K562 (cell line): ENCODE results near the gene VWC2L. TPM values are rescaled to one million over a fixed set of nuclear protein-coding genes. Genes with fewer than 3 reads are reported as not detected.
A peak's percentile ranks its signal among the peaks of the same experiment; 100 is the strongest.

ENCODE experiments used
- ATAC-seq: fragments of 200-7000 bp; cut with Tn5 transposase; 3 replicates; pipeline ENCODE4 v1.9.1; 2020; ENCODE audit warnings: moderate library complexity
- Bru-seq: library from RNA; stranded (reverse); fragments of 400-500 nt; gene quantifications from one replicate; lab custom pipeline; 2021; lab: Mats Ljungman, UMichigan
- BruChase-seq, 2 experiments: library from RNA; stranded (reverse); fragments of 400-500 nt; gene quantifications; one replicate each; lab custom pipeline; 2021; lab: Mats Ljungman, UMichigan
- BruUV-seq: library from RNA; stranded (reverse); fragments of 400-500 nt; replicated peaks from 2 replicates; lab custom pipeline; 2021; lab: Mats Ljungman, UMichigan
- CTCF ChIA-PET: fragments of 300-600 bp; formaldehyde crosslinking; extraction: SDS; loops from one replicate; lab custom pipeline; 2021; ENCODE audit warnings: low intra/inter-chr PET ratio; lab: Yijun Ruan, JAX
- POLR2A ChIA-PET: fragments of 300-600, 350-650 bp; sonication (Branson Sonifier 250); formaldehyde crosslinking; extraction: SDS; loops from one replicate; lab custom pipeline; 2021; ENCODE audit warnings: antibody characterized with exemption, inconsistent platforms; lab: Yijun Ruan, JAX
- DNase-seq, 4 experiments: peaks; one replicate each; pipeline versions ENCODE4 v3.0.0 to v3.0.0-alpha.2; 2011 to 2018; ENCODE audit warnings: low spot score in 3 of 4, mixed read lengths in 3 of 4; ENCODE audit errors: extremely low read depth in 1 of 4
- FAIRE-seq: peaks from 2 replicates; lab custom pipeline; 2011; peaks lifted over from hg19 to GRCh38; lab: Jason Lieb, UNC
- H2AFZ ChIP-seq: 2 replicates; pipeline ENCODE4 v1.6.0; 2011; ENCODE audit warnings: low read depth, low read length, control low read depth, inconsistent platforms
- H3K27ac ChIP-seq: fragments of 200-600 bp; 3 replicates; pipeline ENCODE4 v1.8.0; 2011; ENCODE audit warnings: low read depth, mild to moderate bottlenecking, control low read depth, inconsistent platforms, low read length, moderate library complexity, mixed read lengths; ENCODE audit errors: extremely low read depth
- H3K27me3 ChIP-seq, 2 experiments: fragments of 300-600 bp in 1 of 2; 2 replicates in 1 of 2; 3 replicates in 1 of 2; pipeline versions ENCODE4 v1.6.0 to v1.8.0; 2011; ENCODE audit warnings: inconsistent platforms in 2 of 2, low read length in 2 of 2, mild to moderate bottlenecking in 1 of 2, mixed read lengths in 1 of 2, moderate library complexity in 1 of 2; ENCODE audit not compliant: control insufficient read depth in 2 of 2, insufficient read depth in 2 of 2
- H3K36me3 ChIP-seq: fragments of 300-600 bp; 3 replicates; pipeline ENCODE4 v1.8.0; 2011; ENCODE audit warnings: mild to moderate bottlenecking, low read length, inconsistent platforms; ENCODE audit not compliant: control insufficient read depth, insufficient read depth
- H3K4me1 ChIP-seq, 2 experiments: fragments of 200-600 bp in 1 of 2; replicated peaks in 1 of 2; 2 replicates in 1 of 2; 3 replicates in 1 of 2; pipeline versions ENCODE4 v1.5.1 to v1.8.0; 2011; ENCODE audit warnings: inconsistent platforms in 2 of 2, low read length in 2 of 2, mild to moderate bottlenecking in 1 of 2, mixed read lengths in 1 of 2, moderate library complexity in 1 of 2; ENCODE audit not compliant: control insufficient read depth in 2 of 2, insufficient read depth in 2 of 2
- H3K4me2 ChIP-seq: 2 replicates; pipeline ENCODE4 v1.6.1; 2011; ENCODE audit warnings: low read length, control low read depth, inconsistent platforms, mixed read lengths; ENCODE audit not compliant: insufficient read depth
- H3K4me3 ChIP-seq: fragments of 200-600 bp; sonication (generic), shearing (Covaris generic); 2 replicates; pipeline ENCODE4 v1.5.1; 2016; ENCODE audit warnings: control low read depth, inconsistent platforms
- H3K79me2 ChIP-seq: fragments of 200-600 bp; 3 replicates; pipeline ENCODE4 v1.8.0; 2011; ENCODE audit warnings: low read length, inconsistent platforms; ENCODE audit not compliant: control insufficient read depth, insufficient read depth
- H3K9ac ChIP-seq, 2 experiments: 2 replicates each; pipeline versions ENCODE4 v1.6.0 to v1.6.1; 2011; ENCODE audit warnings: low read depth in 2 of 2, low read length in 2 of 2, control low read depth in 1 of 2, inconsistent platforms in 1 of 2, mild to moderate bottlenecking in 1 of 2, mixed read lengths in 1 of 2; ENCODE audit not compliant: insufficient read depth in 1 of 2
- H3K9me1 ChIP-seq: one replicate; pipeline ENCODE4 v1.6.0; 2011; ENCODE audit warnings: inconsistent platforms, mild to moderate bottlenecking, low read length, moderate library complexity; ENCODE audit not compliant: control insufficient read depth, insufficient read depth
- H3K9me3 ChIP-seq: replicated peaks from 2 replicates; pipeline ENCODE4 v1.5.1; 2011; ENCODE audit warnings: low read depth, low read length, inconsistent platforms; ENCODE audit not compliant: control insufficient read depth, insufficient read depth
- H4K20me1 ChIP-seq: replicated peaks from 2 replicates; pipeline ENCODE4 v1.6.1; 2011; ENCODE audit warnings: low read length, inconsistent platforms, mixed read lengths; ENCODE audit not compliant: control insufficient read depth, insufficient read depth
- EHMT2 ChIP-seq: fragments of 450-650 bp; IDR thresholded peaks from 2 replicates; pipeline ENCODE4 v1.6.1; 2018; ENCODE audit warnings: antibody characterized with exemption
- WGBS: fragments of 100-300 bp; shearing (Covaris generic); methylation state at CpG from one replicate; pipeline ENCODE4 v1.1.6; 2016; ENCODE audit warnings: low coverage, mixed read lengths; ENCODE audit not compliant: insufficient coverage; ENCODE audit errors: missing lambda C conversion rate; 5-methylcytosine and 5-hydroxymethylcytosine counted together
- in situ Hi-C: fragments of 300-500 bp; cut with MboI; formaldehyde crosslinking; loops from 4 replicates; pipeline ENCODE4 v1.15.0; 2018; ENCODE audit warnings: inconsistent platforms, mixed read lengths
- intact Hi-C: fragments of 100-400 bp; cut with micrococcal nuclease; formaldehyde crosslinking; loops from 2 replicates; pipeline ENCODE4 v1.14.2; 2022
- long read RNA-seq, 3 experiments: library from polyadenylated mRNA in 2 of 3; library from RNA in 1 of 3; unstranded in 2 of 3; stranded (forward) in 1 of 3; transcript quantifications; one replicate each; pipeline ENCODE4 v2.0.0, GENCODE V29; 2019 to 2022
- polyA minus RNA-seq, 3 experiments: library from RNA; depleted of rRNA, polyadenylated mRNA; stranded (reverse); fragments of >200 nt; gene quantifications; 2 replicates each; pipeline ENCODE4 v1.2.3, GENCODE V29; 2011
- polyA plus RNA-seq, 8 experiments: library from polyadenylated mRNA; depleted of rRNA in 4 of 8; stranded (reverse) in 5 of 8; unstranded in 3 of 8; fragments of >200 nt; fragmentation: Nextera tagmentation in 2 of 8; fragmentation: Illumina TruSeq in 1 of 8; extraction: Ambion mirVana in 2 of 8; extraction: Trizol in 1 of 8; gene quantifications; 2 replicates each; pipeline versions ENCODE4 v1.2.1 to v1.2.3, GENCODE V29; 2011 to 2014; ENCODE audit warnings: inconsistent platforms in 1 of 8, missing spikeins in 1 of 8
- total RNA-seq, 7 experiments: library from RNA; depleted of rRNA in 6 of 7; stranded (reverse); fragments of >200 nt in 6 of 7; fragmentation: Illumina TruSeq in 2 of 7; extraction: Trizol in 2 of 7; gene quantifications; 2 replicates each; pipeline versions ENCODE4 v1.2.1 to v1.2.3, GENCODE V29; 2011 to 2021; ENCODE audit warnings: low replicate concordance in 1 of 7
- TF ChIP-seq, protein P1 (sequence below), 2 experiments: fragments of 450-650 bp; formaldehyde crosslinking in 1 of 2; IDR thresholded peaks; 2 replicates each; pipeline versions ENCODE4 v1.4.0 to v1.6.1; 2014 to 2020; ENCODE audit warnings: mild to moderate bottlenecking in 2 of 2, borderline replicate concordance in 1 of 2, low read depth in 1 of 2
- TF ChIP-seq, protein P2 (sequence below), 2 experiments: IDR thresholded peaks; 2 replicates each; pipeline ENCODE4 v1.6.1; 2011; ENCODE audit warnings: borderline replicate concordance in 1 of 2, control low read depth in 1 of 2, low read depth in 1 of 2, low read length in 1 of 2, mild to moderate bottlenecking in 1 of 2, mixed read lengths in 1 of 2, moderate library complexity in 1 of 2; ENCODE audit not compliant: insufficient read depth in 1 of 2, insufficient read length in 1 of 2, poor library complexity in 1 of 2, severe bottlenecking in 1 of 2; ENCODE audit errors: extremely low read depth in 1 of 2

Gene VWC2L
- not detected in 2 replicates for total RNA-seq (2011; cell fraction: chromatin; rRNA removed; ENCODE audit: low replicate concordance)
- total RNA-seq (2011; cell fraction: nucleolus; rRNA removed): not detected in 2 replicates
- not detected in 2 replicates for total RNA-seq (2011; cell fraction: nucleoplasm; rRNA removed)
- total RNA-seq (2014; rRNA removed) (not detected in 2 replicates), total RNA-seq (2014; rRNA removed; fragmentation: Illumina TruSeq; extraction: Trizol) (not detected in 2 replicates), total RNA-seq (2015; rRNA removed; fragmentation: Illumina TruSeq; extraction: Trizol) (not detected in 2 replicates), total RNA-seq (2021) (not detected in 2 replicates), polyA plus RNA-seq (2011; rRNA removed) (not detected in 2 replicates), polyA plus RNA-seq (2014; fragmentation: Illumina TruSeq; extraction: Trizol) (not detected in 2 replicates), polyA plus RNA-seq (2014; fragmentation: Nextera tagmentation; extraction: Ambion mirVana) (not detected), polyA plus RNA-seq (2014; rRNA removed) (not detected in 2 replicates), polyA minus RNA-seq (2011; rRNA and poly(A)+ RNA removed) (not detected in 2 replicates), Bru-seq, nascent RNA (not detected), BruChase-seq, experiment 1, labeled RNA remaining after a 2-hour chase (not detected), BruChase-seq, experiment 2, labeled RNA remaining after a 6-hour chase (not detected)
- not detected in 2 replicates for polyA plus RNA-seq (2011; cell fraction: cytosol; rRNA removed)
- not detected in 2 replicates for polyA plus RNA-seq (2011; cell fraction: nucleus; rRNA removed)
- 0.03 TPM in 2 replicates for polyA plus RNA-seq (2012)
- not detected in 2 replicates for polyA minus RNA-seq (2011; cell fraction: cytosol; rRNA and poly(A)+ RNA removed)
- polyA minus RNA-seq (2011; cell fraction: nucleus; rRNA and poly(A)+ RNA removed): not detected in 2 replicates
- long read RNA-seq, experiment 1: 0 reads
- long read RNA-seq, experiment 2: 0 reads
- long read RNA-seq, experiment 3: 0 reads

DNA sequence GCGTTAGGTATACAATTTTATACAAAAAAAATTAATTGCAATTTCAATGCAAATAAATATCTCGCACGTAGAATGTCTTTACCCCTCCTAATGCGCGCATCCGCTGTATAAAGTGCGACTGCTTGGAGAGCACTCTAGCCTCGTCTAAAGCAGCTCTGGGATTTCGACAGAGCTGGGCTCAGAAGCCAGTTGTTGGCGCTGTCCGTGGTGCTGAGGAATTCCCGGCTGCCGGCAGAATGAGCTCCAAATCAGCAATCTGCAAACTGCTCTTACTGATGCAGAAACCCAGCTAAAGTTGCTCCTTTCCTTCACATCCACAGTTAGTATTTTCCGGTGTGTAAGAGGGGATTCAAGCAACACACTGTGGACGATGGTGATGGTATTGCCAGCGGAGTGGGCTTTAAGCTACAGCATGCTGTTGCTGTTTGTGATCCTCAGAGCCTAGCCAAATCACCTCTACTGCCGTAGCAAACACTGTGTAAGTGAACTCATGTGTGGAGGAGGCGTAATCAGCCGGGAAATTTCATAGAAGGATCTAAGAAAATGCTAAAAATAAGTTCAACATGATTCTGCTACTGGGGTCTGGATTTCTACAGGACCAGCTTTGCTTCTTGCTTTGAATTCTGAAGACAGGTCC, at the start of gene VWC2L:
VWC2L (plus strand) TSS at position 137 of the 637 bp plus-strand sequence. CDS start 3,140 bp downstream, outside the sequence.
- intact Hi-C loops: no loop called here
- POLR2A ChIA-PET: no interaction called here
- under 1% methylated on average over 19 of the region's 19 CpGs for WGBS
- BruUV-seq: no TSS peak
- DNase-seq (peak; percentile 2 to 34 (median 4)), ATAC-seq (no peak), FAIRE-seq (no peak)
- H3K4me1 ChIP-seq: no peaks in the 10 kb centered on the region
- no peaks in the 10 kb centered on the region for H3K79me2 ChIP-seq
- H3K9ac ChIP-seq: no peak within 1 kb of the TSS
- no peaks in the 10 kb centered on the region for H4K20me1 ChIP-seq
- in situ Hi-C loops: no loop called here
- H2AFZ ChIP-seq: no peak within 1 kb of the TSS
- peak; percentile 73 for TF ChIP-seq EHMT2
- TF ChIP-seq, protein P1, sequence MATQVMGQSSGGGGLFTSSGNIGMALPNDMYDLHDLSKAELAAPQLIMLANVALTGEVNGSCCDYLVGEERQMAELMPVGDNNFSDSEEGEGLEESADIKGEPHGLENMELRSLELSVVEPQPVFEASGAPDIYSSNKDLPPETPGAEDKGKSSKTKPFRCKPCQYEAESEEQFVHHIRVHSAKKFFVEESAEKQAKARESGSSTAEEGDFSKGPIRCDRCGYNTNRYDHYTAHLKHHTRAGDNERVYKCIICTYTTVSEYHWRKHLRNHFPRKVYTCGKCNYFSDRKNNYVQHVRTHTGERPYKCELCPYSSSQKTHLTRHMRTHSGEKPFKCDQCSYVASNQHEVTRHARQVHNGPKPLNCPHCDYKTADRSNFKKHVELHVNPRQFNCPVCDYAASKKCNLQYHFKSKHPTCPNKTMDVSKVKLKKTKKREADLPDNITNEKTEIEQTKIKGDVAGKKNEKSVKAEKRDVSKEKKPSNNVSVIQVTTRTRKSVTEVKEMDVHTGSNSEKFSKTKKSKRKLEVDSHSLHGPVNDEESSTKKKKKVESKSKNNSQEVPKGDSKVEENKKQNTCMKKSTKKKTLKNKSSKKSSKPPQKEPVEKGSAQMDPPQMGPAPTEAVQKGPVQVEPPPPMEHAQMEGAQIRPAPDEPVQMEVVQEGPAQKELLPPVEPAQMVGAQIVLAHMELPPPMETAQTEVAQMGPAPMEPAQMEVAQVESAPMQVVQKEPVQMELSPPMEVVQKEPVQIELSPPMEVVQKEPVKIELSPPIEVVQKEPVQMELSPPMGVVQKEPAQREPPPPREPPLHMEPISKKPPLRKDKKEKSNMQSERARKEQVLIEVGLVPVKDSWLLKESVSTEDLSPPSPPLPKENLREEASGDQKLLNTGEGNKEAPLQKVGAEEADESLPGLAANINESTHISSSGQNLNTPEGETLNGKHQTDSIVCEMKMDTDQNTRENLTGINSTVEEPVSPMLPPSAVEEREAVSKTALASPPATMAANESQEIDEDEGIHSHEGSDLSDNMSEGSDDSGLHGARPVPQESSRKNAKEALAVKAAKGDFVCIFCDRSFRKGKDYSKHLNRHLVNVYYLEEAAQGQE (IDR thresholded peaks at IDR 0.05; ENCODE audit: borderline replicate concordance): peak; percentile 94
- TF ChIP-seq, protein P1 (CRISPR knock-in tag; IDR thresholded peaks at IDR 0.05; ENCODE audit: low read depth): peak; percentile 92
- TF ChIP-seq, protein P2, sequence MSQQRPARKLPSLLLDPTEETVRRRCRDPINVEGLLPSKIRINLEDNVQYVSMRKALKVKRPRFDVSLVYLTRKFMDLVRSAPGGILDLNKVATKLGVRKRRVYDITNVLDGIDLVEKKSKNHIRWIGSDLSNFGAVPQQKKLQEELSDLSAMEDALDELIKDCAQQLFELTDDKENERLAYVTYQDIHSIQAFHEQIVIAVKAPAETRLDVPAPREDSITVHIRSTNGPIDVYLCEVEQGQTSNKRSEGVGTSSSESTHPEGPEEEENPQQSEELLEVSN (IDR thresholded peaks at IDR 0.05; ENCODE audit: borderline replicate concordance in 1 of 2, extremely low read depth in 1 of 2, insufficient read depth in 1 of 2, insufficient read length in 1 of 2, low read depth in 1 of 2, low read length in 1 of 2, poor library complexity in 1 of 2, severe bottlenecking in 1 of 2): no peak
- no peak within 1 kb of the TSS for H3K4me2 ChIP-seq
- CTCF ChIA-PET: interaction anchor here (0.7 kb wide), 1 partner anchor 591 kb away, joined by 3 read pairs; no protein-coding TSS in a partner anchor
- no peaks in the 10 kb centered on the region for H3K9me3 ChIP-seq
- H3K36me3 ChIP-seq: no peaks in the 10 kb centered on the region
- H3K27me3 ChIP-seq: no peaks in the 10 kb centered on the region
- no peak within 1 kb of the TSS for H3K4me3 ChIP-seq
- H3K27ac ChIP-seq: no peak within 1 kb of the TSS
- no peaks in the 10 kb centered on the region for H3K9me1 ChIP-seq
